PC-9 (cell line): ENCODE data around the gene HOMER3. TPM values are rescaled to one million over a fixed set of nuclear protein-coding genes. Genes with fewer than 3 reads are reported as not detected.

Experiments used
- Bru-seq: library from RNA; stranded (reverse); fragments of 400-500 nt; gene quantifications from one replicate; lab custom pipeline; 2021; lab: Mats Ljungman, UMichigan
- BruChase-seq, 2 experiments: library from RNA; stranded (reverse); fragments of 400-500 nt; gene quantifications; one replicate each; lab custom pipeline; 2021; lab: Mats Ljungman, UMichigan
- BruUV-seq: library from RNA; stranded (reverse); fragments of 400-500 nt; replicated peaks from 2 replicates; lab custom pipeline; 2021; lab: Mats Ljungman, UMichigan
- CTCF ChIA-PET: fragments of 300-600 bp; sonication (Branson Sonifier 250); formaldehyde crosslinking; loops from one replicate; lab custom pipeline; 2022; ENCODE audit warnings: antibody characterized with exemption; lab: Charles Lee
- POLR2A ChIA-PET: fragments of 300-600 bp; sonication (Branson Sonifier 250); formaldehyde crosslinking; loops from one replicate; lab custom pipeline; 2022; ENCODE audit warnings: antibody characterized with exemption; ENCODE audit not compliant: unreplicated experiment; lab: Charles Lee
- DNase-seq, 2 experiments: peaks; one replicate each; pipeline versions ENCODE4 v3.0.0 to v3.0.0-alpha.2; 2015 to 2022; ENCODE audit warnings: mixed read lengths in 1 of 2
- H2AFZ ChIP-seq: fragments of 200-600 bp; sonication (generic); 2 replicates; pipeline ENCODE4 v1.8.1; 2017; ENCODE audit warnings: antibody characterized with exemption
- H3F3A ChIP-seq: fragments of 200-600 bp; sonication (generic); 2 replicates; pipeline ENCODE4 v1.8.1; 2017; ENCODE audit warnings: antibody characterized with exemption, mild to moderate bottlenecking, low read depth; ENCODE audit not compliant: insufficient read depth
- H3K27ac ChIP-seq: fragments of 200-600 bp; sonication (generic); 2 replicates; pipeline ENCODE4 v1.6.1; 2016; ENCODE audit warnings: mixed run types
- H3K27me3 ChIP-seq: fragments of 200-600 bp; sonication (generic); 2 replicates; pipeline ENCODE4 v1.6.1; 2016; ENCODE audit warnings: low read depth, mixed run types; ENCODE audit not compliant: insufficient read depth
- H3K36me3 ChIP-seq: fragments of 200-600 bp; sonication (generic); 2 replicates; pipeline ENCODE4 v1.6.1; 2016; ENCODE audit warnings: low read depth, mixed run types
- H3K4me1 ChIP-seq: fragments of 200-600 bp; sonication (generic); replicated peaks from 2 replicates; pipeline ENCODE4 v1.6.1; 2016; ENCODE audit warnings: mixed run types; ENCODE audit not compliant: insufficient read depth
- H3K4me2 ChIP-seq: fragments of 200-600 bp; sonication (generic); 2 replicates; pipeline ENCODE4 v1.6.1; 2017; ENCODE audit warnings: mixed run types
- H3K4me3 ChIP-seq: fragments of 200-600 bp; sonication (generic); 2 replicates; pipeline ENCODE4 v1.6.1; 2016; ENCODE audit warnings: mixed run types
- H3K79me2 ChIP-seq: fragments of 200-600 bp; sonication (generic); 2 replicates; pipeline ENCODE4 v1.6.1; 2017; ENCODE audit warnings: low read depth, mixed run types
- H3K9me2 ChIP-seq: fragments of 200-600 bp; sonication (generic); 2 replicates; pipeline ENCODE4 v1.8.1; 2017; ENCODE audit warnings: mild to moderate bottlenecking; ENCODE audit not compliant: insufficient read depth
- H3K9me3 ChIP-seq: fragments of 200-600 bp; sonication (generic); 2 replicates; pipeline ENCODE4 v1.8.1; 2016; ENCODE audit warnings: low read depth; ENCODE audit not compliant: insufficient read depth
- H4K20me1 ChIP-seq: fragments of 200-600 bp; sonication (generic); 2 replicates; pipeline ENCODE4 v1.8.1; 2017; ENCODE audit not compliant: insufficient read depth
- EZH2 ChIP-seq: fragments of 200-600 bp; sonication (generic); IDR thresholded peaks from 2 replicates; pipeline ENCODE4 v1.8.0; 2017; ENCODE audit warnings: antibody characterized with exemption, low read depth
- intact Hi-C: fragments of 100-400 bp; cut with micrococcal nuclease; formaldehyde crosslinking; loops from one replicate; pipeline ENCODE4 v1.10.0; 2022; ENCODE audit not compliant: unreplicated experiment
- long read RNA-seq: library from polyadenylated mRNA; stranded (forward); transcript quantifications from one replicate; pipeline ENCODE4 v2.0.0, GENCODE V29; 2022
- total RNA-seq: library from RNA; stranded (reverse); gene quantifications from 2 replicates; pipeline ENCODE4 v1.2.3, GENCODE V29; 2021
- TF ChIP-seq, protein P1 (sequence below): fragments of 200-600 bp; sonication (generic); conservative IDR thresholded peaks from 2 replicates; pipeline ENCODE4 v1.6.1; 2017; ENCODE audit warnings: mixed run types, antibody characterized with exemption, mild to moderate bottlenecking, moderate library complexity

The HOMER3 gene
- 55.7 and 62.5 TPM in 2 replicates for total RNA-seq
- Bru-seq, nascent RNA = percentile 65 among the genes with signal in this experiment
- percentile 58 among the genes with signal in this experiment for BruChase-seq, experiment 1, labeled RNA remaining after a 2-hour chase
- percentile 74 among the genes with signal in this experiment for BruChase-seq, experiment 2, labeled RNA remaining after a 6-hour chase
- long read RNA-seq, transcript HOMER3-202 (10 exons, 1,557 nt) = major isoform, 91 of 131 reads
- long read RNA-seq, partial matches to known transcripts = 7 of 131 reads
- long read RNA-seq, other reads (novel, unspliced or antisense) = 31 of 131 reads

- H3F3A ChIP-seq = peaks cover 35% of the 10 kb centered on the region
- peak within 1 kb of the TSS; percentile 88 for H3K4me2 ChIP-seq
- BruUV-seq = no TSS peak
- H3K4me3 ChIP-seq = peak within 1 kb of the TSS; percentile 81
- peaks cover 10% of the 10 kb centered on the region for H3K4me1 ChIP-seq
- H2AFZ ChIP-seq = peak within 1 kb of the TSS; percentile 87
- H3K36me3 ChIP-seq = peaks cover 5% of the 10 kb centered on the region
- DNase-seq = peak in 1 of 2 experiments; percentile 75
- H3K79me2 ChIP-seq = peaks cover 33% of the 10 kb centered on the region
- no peak for TF ChIP-seq EZH2
- TF ChIP-seq, protein P1, sequence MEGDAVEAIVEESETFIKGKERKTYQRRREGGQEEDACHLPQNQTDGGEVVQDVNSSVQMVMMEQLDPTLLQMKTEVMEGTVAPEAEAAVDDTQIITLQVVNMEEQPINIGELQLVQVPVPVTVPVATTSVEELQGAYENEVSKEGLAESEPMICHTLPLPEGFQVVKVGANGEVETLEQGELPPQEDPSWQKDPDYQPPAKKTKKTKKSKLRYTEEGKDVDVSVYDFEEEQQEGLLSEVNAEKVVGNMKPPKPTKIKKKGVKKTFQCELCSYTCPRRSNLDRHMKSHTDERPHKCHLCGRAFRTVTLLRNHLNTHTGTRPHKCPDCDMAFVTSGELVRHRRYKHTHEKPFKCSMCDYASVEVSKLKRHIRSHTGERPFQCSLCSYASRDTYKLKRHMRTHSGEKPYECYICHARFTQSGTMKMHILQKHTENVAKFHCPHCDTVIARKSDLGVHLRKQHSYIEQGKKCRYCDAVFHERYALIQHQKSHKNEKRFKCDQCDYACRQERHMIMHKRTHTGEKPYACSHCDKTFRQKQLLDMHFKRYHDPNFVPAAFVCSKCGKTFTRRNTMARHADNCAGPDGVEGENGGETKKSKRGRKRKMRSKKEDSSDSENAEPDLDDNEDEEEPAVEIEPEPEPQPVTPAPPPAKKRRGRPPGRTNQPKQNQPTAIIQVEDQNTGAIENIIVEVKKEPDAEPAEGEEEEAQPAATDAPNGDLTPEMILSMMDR = no peak; the same call in 1 of the 2 replicates
- ChIA-PET POLR2A (no interaction called here), CTCF (no interaction called here)
- H3K9me3 ChIP-seq = no peaks in the 10 kb centered on the region
- no peaks in the 10 kb centered on the region for H3K27me3 ChIP-seq
- intact Hi-C loops = loop anchor here (1.0 to 2.0 kb wide), 2 partner anchors 22 to 45 kb away; partner anchors contain the start of genes COPE and DDX49
- no peaks in the 10 kb centered on the region for H4K20me1 ChIP-seq
- no peaks in the 10 kb centered on the region for H3K9me2 ChIP-seq
- H3K27ac ChIP-seq = no peak within 1 kb of the TSS
Measured at GRCh38 chr19:18940769-18941627, at the start of gene HOMER3. TSS of gene HOMER3 (minus strand) at chr19:18941217. CDS start at chr19:18938982, 2,235 bp downstream.

- no TSS peak for BruUV-seq
Measured at GRCh38 chr19:18990128-18990708, 49.2 kb upstream of the HOMER3 start.

More at GRCh38 chr19:18990128-18990708, 49.2 kb upstream of the HOMER3 start:
- no peaks in the 10 kb centered on the region for H4K20me1 ChIP-seq
- H2AFZ ChIP-seq = no peak overlapping the region
- H3K4me3 ChIP-seq = no peak overlapping the region
- H3K9me2 ChIP-seq = no peaks in the 10 kb centered on the region
- intact Hi-C loops = no loop called here
- H3K36me3 ChIP-seq = peaks cover 14% of the 10 kb centered on the region; the same call in 1 of the 2 replicates
- no peak for TF ChIP-seq EZH2
- TF ChIP-seq, protein P1 = no peak
- H3K4me1 ChIP-seq = no peaks in the 10 kb centered on the region
- no peak overlapping the region for H3K4me2 ChIP-seq
- ChIA-PET CTCF (no interaction called here), POLR2A (no interaction called here)
- H3F3A ChIP-seq = peaks cover 28% of the 10 kb centered on the region; the same call in 1 of the 2 replicates
- no peaks in the 10 kb centered on the region for H3K79me2 ChIP-seq
- DNase-seq = no peak
- no peak overlapping the region for H3K27ac ChIP-seq
- no peaks in the 10 kb centered on the region for H3K9me3 ChIP-seq
- H3K27me3 ChIP-seq = no peaks in the 10 kb centered on the region
